SW480 (cell line): ENCODE measurements around the gene GPR27.

Experiments used
- DNase-seq: peaks from one replicate; pipeline ENCODE4 v3.0.0-alpha.2; 2016; ENCODE audit warnings: low spot score

Gene GPR27

GRCh38 chr3:71785532-71786216 lies 32.0 kb downstream of the GPR27 start:
- DNase-seq = peak; percentile 5

GRCh38 chr3:71786217-71786549 lies 32.5 kb downstream of the GPR27 start:
- no peak for DNase-seq

- DNase-seq = no peak
Observed at GRCh38 chr3:71786551-71786950, 32.9 kb downstream of the GPR27 start.

- DNase-seq = no peak
Observed at GRCh38 chr3:71787851-71788405, 34.3 kb downstream of the GPR27 start.

- DNase-seq = no peak
Observed at GRCh38 chr3:71789922-71790321, 36.3 kb downstream of the GPR27 start.

GRCh38 chr3:71791634-71792033 lies 38.0 kb downstream of the GPR27 start:
- DNase-seq = no peak

- DNase-seq = no peak
Observed at GRCh38 chr3:71796290-71796689, 42.6 kb downstream of the GPR27 start.

- no peak for DNase-seq
Observed at GRCh38 chr3:71797455-71797854, 43.8 kb downstream of the GPR27 start.

- no peak for DNase-seq
Observed at GRCh38 chr3:71800023-71800422, 46.4 kb downstream of the GPR27 start.

GRCh38 chr3:71801986-71802385 lies 48.3 kb downstream of the GPR27 start:
- no peak for DNase-seq

GRCh38 chr3:71803248-71803647 lies 49.6 kb downstream of the GPR27 start:
- DNase-seq = no peak

- DNase-seq = no peak
Observed at GRCh38 chr3:71805199-71805598, 51.5 kb downstream of the GPR27 start.

GRCh38 chr3:71805691-71806090 lies 52.0 kb downstream of the GPR27 start:
- no peak for DNase-seq
